Left lung (tissue), 10 donors: ENCODE results near the gene ZBTB37. TPM values are rescaled to one million over a fixed set of nuclear protein-coding genes. Genes with fewer than 3 reads are reported as not detected.
"Not testable (repeated sequence)": the region's sequence is repeated elsewhere in the genome, so short reads cannot be mapped to it uniquely, and the experiment has no call there.

Source experiments
- ATAC-seq: fragments of 200-7000 bp; cut with Tn5 transposase; one replicate; pipeline ENCODE4 v1.9.1; 2020; ENCODE audit warnings: moderate library complexity
- DNase-seq, 4 donors: peaks; one replicate each; pipeline ENCODE4 v3.0.0-alpha.2; 2013 to 2020
- H3K27ac ChIP-seq, 2 donors: fragments of 200-600 bp; sonication (generic) in 1 of 2; one replicate each; pipeline versions ENCODE4 v1.5.0 to v1.8.0; 2020 to 2021
- H3K27me3 ChIP-seq, 2 donors: fragments of 200-600 bp; sonication (generic) in 1 of 2; one replicate each; pipeline versions ENCODE4 v1.5.0 to v1.8.0; 2020 to 2021
- H3K36me3 ChIP-seq, 2 donors: fragments of 200-600 bp; sonication (generic) in 1 of 2; one replicate each; pipeline versions ENCODE4 v1.5.0 to v1.8.0; 2020 to 2021
- H3K4me1 ChIP-seq, 2 donors: fragments of 200-600 bp; one replicate each; pipeline ENCODE4 v1.8.0; 2021
- H3K4me3 ChIP-seq, 2 donors: fragments of 200-600 bp; sonication (generic) in 1 of 2; one replicate each; pipeline versions ENCODE4 v1.5.0 to v1.8.0; 2020 to 2021; ENCODE audit warnings: mild to moderate bottlenecking in 1 of 2
- H3K9me3 ChIP-seq, 2 donors: fragments of 200-600 bp; sonication (generic) in 1 of 2; one replicate each; pipeline versions ENCODE4 v1.5.0 to v1.8.0; 2020 to 2021
- intact Hi-C, 2 donors: fragments of 100-400 bp; cut with DNase I; formaldehyde crosslinking; loops; one replicate each; pipeline versions ENCODE4 v1.11.2 to v1.14.2; 2022
- polyA plus RNA-seq, 6 donors: library from polyadenylated mRNA; unstranded; fragments of 120-200 nt; gene quantifications; one replicate each; pipeline ENCODE4 v1.2.1, GENCODE V29; 2013; ENCODE audit not compliant: insufficient read length in 6 of 6
- total RNA-seq, 2 donors: library from RNA; stranded (reverse); fragmentation: NEBNext Ultra II Directional; extraction: Animal tissue kit (Norgen Biotek cat#: 25700); gene quantifications; one replicate each; pipeline ENCODE4 v1.2.1, GENCODE V29; 2021
- TF ChIP-seq, protein P1 (sequence below), 2 donors: fragments of 200-600 bp; sonication (generic) in 1 of 2; IDR thresholded peaks; one replicate each; pipeline versions ENCODE4 v1.5.0 to v1.8.0; 2021; ENCODE audit warnings: antibody characterized with exemption in 2 of 2
- donor health status: DM: no; HTN: yes; CAD: no.
- donor health status: DM: no; HTN: no; CAD: no.

Gene ZBTB37
- total and polyA plus RNA-seq, 8 donors = 10.0 to 13.3 (median 12.1) TPM

DNA sequence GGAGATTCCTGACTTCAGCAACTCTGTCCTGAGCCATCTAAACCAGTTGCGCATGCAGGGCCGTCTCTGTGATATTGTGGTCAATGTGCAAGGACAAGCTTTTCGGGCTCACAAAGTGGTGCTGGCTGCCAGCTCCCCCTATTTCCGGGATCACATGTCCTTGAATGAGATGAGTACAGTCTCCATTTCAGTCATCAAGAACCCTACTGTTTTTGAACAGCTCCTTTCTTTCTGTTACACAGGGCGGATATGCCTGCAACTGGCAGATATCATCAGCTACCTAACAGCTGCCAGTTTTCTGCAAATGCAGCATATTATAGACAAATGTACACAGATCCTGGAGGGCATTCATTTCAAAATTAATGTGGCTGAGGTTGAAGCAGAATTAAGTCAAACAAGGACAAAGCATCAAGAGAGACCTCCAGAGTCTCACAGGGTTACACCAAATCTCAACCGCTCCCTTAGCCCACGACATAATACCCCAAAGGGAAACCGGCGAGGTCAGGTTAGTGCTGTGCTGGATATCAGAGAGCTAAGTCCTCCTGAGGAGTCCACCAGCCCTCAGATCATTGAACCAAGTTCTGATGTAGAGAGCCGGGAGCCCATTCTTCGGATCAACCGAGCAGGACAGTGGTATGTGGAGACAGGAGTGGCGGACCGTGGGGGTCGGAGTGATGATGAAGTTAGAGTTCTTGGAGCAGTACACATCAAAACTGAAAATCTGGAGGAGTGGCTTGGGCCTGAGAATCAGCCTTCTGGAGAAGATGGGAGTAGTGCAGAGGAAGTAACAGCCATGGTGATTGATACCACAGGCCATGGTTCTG lies 2.3 kb downstream of the ZBTB37 start:
- intact Hi-C loops = no loop called here
- ATAC-seq (no peak), DNase-seq (peak in 1 of 4 donors; percentile 21)
- Histone ChIP-seq H3K9me3 (no peaks in the 10 kb centered on the region), H3K4me3 (no peak overlapping the region), H3K4me1 (peaks cover 31 to 58% of the 10 kb centered on the region in 2 donors), H3K27ac (peak overlapping the region; percentile 97 to 99), H3K27me3 (no peaks in the 10 kb centered on the region), H3K36me3 (peaks cover 0 to 37% of the 10 kb centered on the region in 2 donors)
- TF ChIP-seq, protein P1, sequence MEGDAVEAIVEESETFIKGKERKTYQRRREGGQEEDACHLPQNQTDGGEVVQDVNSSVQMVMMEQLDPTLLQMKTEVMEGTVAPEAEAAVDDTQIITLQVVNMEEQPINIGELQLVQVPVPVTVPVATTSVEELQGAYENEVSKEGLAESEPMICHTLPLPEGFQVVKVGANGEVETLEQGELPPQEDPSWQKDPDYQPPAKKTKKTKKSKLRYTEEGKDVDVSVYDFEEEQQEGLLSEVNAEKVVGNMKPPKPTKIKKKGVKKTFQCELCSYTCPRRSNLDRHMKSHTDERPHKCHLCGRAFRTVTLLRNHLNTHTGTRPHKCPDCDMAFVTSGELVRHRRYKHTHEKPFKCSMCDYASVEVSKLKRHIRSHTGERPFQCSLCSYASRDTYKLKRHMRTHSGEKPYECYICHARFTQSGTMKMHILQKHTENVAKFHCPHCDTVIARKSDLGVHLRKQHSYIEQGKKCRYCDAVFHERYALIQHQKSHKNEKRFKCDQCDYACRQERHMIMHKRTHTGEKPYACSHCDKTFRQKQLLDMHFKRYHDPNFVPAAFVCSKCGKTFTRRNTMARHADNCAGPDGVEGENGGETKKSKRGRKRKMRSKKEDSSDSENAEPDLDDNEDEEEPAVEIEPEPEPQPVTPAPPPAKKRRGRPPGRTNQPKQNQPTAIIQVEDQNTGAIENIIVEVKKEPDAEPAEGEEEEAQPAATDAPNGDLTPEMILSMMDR (IDR thresholded peaks at IDR 0.05) = no peak

DNA sequence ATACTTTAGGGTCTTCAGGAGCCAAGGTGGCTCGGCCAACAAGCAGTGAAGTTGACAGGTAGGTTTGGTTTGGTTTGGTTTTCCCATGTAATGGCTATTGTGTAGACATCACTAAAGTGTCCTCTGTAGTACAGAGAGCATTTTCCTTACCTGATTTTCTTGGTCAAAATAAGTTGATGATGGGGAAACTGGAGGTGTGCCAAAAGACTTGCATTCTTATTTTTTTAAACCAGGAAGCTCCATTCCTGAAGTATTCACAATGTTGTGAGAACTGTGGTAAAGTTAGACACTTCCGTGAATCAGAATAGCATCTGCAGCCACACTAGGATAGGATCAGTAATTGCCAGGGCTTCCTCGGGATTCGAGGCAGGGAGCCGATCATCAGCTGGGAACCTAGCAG lies 2.9 kb downstream of the ZBTB37 start:
- H3K4me1 ChIP-seq = peaks cover 25 to 51% of the 10 kb centered on the region in 2 donors
- H3K9me3 ChIP-seq = no peaks in the 10 kb centered on the region
- no peaks in the 10 kb centered on the region for H3K27me3 ChIP-seq
- no peak overlapping the region for H3K4me3 ChIP-seq
- H3K27ac ChIP-seq = peak overlapping the region; percentile 97 to 99
- DNase-seq = no peak
- TF ChIP-seq, protein P1 (IDR thresholded peaks at IDR 0.05) = no peak
- H3K36me3 ChIP-seq = peaks cover 0 to 37% of the 10 kb centered on the region in 2 donors
- ATAC-seq = no peak
- intact Hi-C loops = no loop called here

DNA sequence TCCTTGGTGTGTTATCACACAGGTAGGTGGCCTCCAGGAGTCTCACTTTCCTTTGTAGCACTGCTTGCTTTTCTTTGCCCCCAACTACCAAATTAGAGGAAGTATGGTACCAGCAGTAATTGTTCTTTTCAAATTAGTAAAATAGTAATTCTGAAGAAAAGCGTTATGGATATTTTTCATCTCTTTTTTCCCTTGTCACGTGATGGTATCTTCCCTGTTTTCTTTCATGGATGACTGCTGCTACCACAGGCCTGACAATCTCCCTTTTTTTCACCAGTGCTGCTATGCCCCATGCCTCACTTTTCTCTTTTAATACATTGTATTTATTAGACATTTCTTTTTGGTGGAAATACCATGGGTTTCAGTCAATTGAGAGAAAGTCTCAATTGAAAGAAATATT lies 3.3 kb downstream of the ZBTB37 start:
- intact Hi-C loops = no loop called here
- no peak overlapping the region for H3K4me3 ChIP-seq
- H3K4me1 ChIP-seq = peaks cover 21 to 47% of the 10 kb centered on the region in 2 donors
- no peak for ATAC-seq
- no peaks in the 10 kb centered on the region for H3K9me3 ChIP-seq
- no peak for DNase-seq
- TF ChIP-seq, protein P1 (IDR thresholded peaks at IDR 0.05) = no peak
- peak overlapping the region in 1 of 2 donors; percentile 99 for H3K27ac ChIP-seq
- peaks cover 0 to 37% of the 10 kb centered on the region in 2 donors for H3K36me3 ChIP-seq
- no peaks in the 10 kb centered on the region for H3K27me3 ChIP-seq

DNA sequence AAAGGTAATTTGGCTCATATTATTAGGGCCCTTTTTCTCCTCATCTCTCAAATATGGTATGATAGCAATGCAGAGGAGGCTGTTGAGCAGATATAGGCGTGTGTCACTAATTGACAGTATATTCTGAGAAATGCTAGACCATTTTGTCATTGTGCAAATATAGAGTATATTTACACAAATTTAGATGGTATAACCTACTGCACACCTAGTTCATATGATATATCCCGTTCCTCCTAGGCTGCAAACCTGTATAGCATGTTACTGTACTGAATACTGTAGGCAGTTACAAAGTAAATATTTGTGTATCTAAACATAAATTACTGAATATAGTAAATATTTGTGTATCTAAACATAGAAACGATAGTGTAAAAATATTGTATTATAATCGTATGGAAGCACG lies 8.6 kb downstream of the ZBTB37 start:
- DNase-seq = no peak
- H3K36me3 ChIP-seq = peaks cover 0 to 44% of the 10 kb centered on the region in 2 donors
- H3K4me3 ChIP-seq = no peak overlapping the region
- H3K9me3 ChIP-seq = no peaks in the 10 kb centered on the region
- peaks cover 4 to 8% of the 10 kb centered on the region in 2 donors for H3K4me1 ChIP-seq
- ATAC-seq = no peak
- H3K27ac ChIP-seq = no peak overlapping the region
- TF ChIP-seq, protein P1 (IDR thresholded peaks at IDR 0.05) = no peak
- intact Hi-C loops = no loop called here
- H3K27me3 ChIP-seq = no peaks in the 10 kb centered on the region

DNA sequence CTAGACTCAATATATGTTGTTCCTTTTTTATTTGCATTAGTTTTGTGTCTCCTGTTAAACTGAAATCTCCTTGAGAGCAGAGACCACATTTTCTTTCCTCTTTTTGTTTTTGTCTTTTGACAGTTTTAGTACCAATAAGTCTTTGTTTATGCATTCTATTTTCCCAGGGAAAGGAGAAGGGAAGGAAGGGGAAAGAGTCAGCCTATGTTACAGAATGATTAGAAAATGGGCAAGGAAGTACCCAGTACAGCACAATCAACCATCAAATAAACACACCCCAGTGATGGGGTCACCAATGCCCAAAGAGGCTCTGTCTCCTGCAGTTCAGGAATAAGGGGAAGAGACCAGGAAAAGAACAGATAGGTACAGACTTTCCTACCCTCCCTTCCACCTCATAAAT lies 10.1 kb downstream of the ZBTB37 start:
- ATAC-seq (no peak), DNase-seq (no peak)
- TF ChIP-seq, protein P1 (IDR thresholded peaks at IDR 0.05) = no peak
- intact Hi-C loops = no loop called here
- H3K4me3 ChIP-seq = no peak overlapping the region
- no peaks in the 10 kb centered on the region for H3K27me3 ChIP-seq
- H3K9me3 ChIP-seq = no peaks in the 10 kb centered on the region
- H3K27ac ChIP-seq = no peak overlapping the region
- H3K36me3 ChIP-seq = peaks cover 0 to 41% of the 10 kb centered on the region in 2 donors
- no peaks in the 10 kb centered on the region for H3K4me1 ChIP-seq

DNA sequence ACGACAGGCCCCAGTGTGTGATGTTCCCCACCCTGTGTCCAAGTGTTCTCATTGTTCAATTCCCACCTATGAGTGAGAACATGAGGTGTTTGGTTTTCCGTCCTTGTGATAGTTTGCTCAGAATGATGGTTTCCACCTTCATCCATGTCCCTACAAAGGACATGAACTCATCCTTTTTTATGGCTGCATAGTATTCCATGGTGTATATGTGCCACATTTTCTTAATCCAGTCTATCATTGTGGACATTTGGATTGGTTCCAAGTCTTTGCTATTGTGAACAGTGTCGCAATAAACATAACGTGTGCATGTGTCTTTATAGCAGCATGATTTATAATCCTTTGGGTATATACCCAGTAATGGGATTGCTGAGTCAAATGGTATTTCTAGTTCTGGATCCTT lies 12.9 kb downstream of the ZBTB37 start:
- H3K4me1 ChIP-seq, DNase-seq, H3K9me3 ChIP-seq, H3K27me3 ChIP-seq, H3K27ac ChIP-seq, H3K4me3 ChIP-seq, ATAC-seq, intact Hi-C loops: not testable (repeated sequence)
- H3K36me3 ChIP-seq = peaks cover 0 to 27% of the 10 kb centered on the region in 2 donors
